GM21619 (cell line): ENCODE data around the gene NLN.
A peak's percentile ranks its signal among the peaks of the same experiment; 100 is the strongest.
"Not testable (repeated sequence)": the region's sequence is repeated elsewhere in the genome, so short reads cannot be mapped to it uniquely, and the experiment has no call there.

Source experiments
- ATAC-seq: cut with Tn5 transposase; IDR thresholded peaks from one replicate; pipeline ENCODE4 v1.9.1; 2021; ENCODE audit not compliant: unreplicated experiment

Gene NLN

DNA sequence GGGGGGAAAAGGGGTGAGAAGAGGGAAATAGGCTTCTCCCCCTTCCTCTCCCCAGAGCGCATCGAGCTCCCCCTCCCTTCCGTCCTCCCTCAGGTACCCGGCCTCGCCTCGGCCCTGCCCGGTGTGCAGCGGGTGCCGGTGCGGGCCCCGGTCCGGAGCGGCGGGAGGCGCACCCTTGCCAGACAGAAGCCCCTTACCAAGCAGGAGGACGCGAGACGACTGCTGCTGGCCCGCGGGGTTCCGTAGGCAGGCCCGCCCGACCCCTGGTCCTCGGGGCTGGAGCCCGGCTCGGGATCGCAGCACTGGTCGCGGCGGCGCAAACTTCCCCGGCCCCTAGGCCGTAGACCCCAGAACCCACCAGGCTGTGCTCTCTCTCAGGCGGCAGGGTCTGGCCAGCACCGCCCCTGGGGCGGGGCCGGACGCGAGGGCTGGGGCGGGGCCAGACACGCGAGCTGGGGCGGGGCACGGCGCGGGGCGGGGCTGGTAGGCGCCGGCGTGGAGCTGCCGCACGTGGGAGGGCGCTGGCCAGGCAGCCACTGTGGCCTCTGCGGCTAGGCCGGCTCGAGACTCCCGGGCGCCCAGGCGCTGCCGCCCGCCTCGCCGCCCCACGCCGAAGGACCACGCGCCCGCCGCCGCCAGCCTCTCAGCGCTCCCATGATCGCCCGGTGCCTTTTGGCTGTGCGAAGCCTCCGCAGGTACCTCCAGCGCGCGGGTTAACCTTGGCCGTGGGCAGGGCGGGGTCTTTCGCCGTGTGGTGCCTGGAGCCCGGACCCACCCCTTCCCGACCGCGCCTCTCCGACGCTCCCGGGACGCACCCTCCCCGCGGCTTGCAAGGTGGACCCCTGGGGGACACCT is at the start of gene NLN, which contains the start of gene SGTB:
Gene NLN (plus strand): TSS at position 486 of the 855 bp plus-strand sequence. CDS start 169 bp downstream, at position 655.
Gene SGTB (minus strand): TSS at position 390 of the 855 bp plus-strand sequence. CDS start 1,302 bp downstream, outside the sequence.
- ATAC-seq: peak; percentile 85

GRCh38 chr5:65672796-65673195 is 49.2 kb upstream of the NLN start:
- no peak for ATAC-seq

DNA sequence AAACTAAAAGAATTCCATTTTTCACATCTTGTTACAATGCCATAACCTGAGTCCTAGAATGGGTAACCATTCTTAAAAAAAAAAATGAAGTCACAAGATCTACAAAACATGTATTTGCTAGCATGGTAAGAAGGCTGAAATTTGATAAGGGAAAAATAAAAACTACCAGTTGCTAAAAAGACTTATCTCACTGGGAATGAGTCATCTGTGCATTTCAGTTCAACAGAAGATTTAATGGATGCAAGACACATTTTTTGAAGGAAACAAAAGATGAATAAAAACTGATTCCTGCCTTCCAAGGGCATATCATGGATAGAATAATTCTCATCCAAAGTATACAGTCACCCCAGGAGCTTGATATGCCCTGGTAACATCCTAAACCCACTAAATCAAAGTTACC is 47.3 kb upstream of the NLN start:
- no peak for ATAC-seq

GRCh38 chr5:65676056-65676455 is 45.9 kb upstream of the NLN start:
- ATAC-seq: not testable (repeated sequence)

DNA sequence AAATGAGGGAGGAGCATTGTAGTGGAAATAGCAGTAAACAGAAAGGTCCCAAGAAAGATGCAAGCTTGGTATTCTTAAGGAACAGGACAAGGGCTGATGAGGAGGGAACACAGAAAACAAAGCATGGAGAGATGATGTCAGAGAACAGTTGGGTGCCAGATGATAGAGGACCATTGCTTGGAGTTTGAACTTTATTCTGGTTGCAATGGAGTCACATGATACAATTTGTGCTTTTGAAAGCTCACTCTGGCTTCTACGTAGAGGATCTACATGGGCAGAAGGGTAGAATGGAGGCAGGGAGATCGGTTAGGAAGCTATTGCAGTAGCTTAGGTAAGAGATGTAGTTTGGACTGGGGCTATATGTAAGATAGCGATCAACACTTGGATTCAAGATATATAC is 39.9 kb upstream of the NLN start:
- no peak for ATAC-seq

DNA sequence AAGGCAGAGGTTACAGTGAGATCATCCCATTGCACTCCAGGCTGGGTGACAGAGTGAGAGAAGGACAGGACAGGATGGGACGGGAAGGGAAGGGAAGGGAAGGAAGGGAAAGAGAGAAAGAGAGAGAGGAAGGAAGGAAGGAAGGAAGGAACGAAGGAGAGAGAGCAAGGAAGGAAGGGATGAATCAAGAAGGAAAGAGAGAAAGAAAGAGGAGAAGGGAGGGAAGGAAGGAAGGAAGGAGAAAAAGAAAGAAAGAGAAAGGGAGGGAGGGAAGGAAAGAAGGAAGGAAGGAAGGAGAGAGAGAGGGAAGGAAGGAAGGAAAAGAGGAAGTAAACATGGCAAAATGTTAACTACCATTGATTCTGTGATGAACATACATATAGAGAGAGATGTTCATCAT is 28.9 kb upstream of the NLN start:
- no peak for ATAC-seq

- no peak for ATAC-seq
Measured at GRCh38 chr5:65695162-65695755, 26.7 kb upstream of the NLN start.

DNA sequence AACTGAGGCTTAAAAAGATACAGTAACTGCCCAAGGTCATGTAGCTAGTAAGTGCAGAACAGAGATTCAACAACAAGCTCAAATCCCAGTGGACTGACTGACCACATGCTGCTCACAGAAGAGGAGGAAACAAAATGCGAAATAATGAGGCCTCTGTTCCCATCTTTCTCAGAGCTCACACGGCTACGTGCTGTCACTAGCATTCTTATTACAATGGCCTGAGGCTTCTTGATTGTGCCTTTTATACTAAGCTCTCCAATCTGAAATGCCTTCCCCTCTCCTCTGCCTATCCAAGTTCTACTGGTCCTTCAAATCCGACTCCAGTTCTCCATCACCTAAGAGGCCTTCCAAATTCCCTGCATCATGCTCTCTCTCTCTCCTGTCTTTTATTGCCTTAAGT is 26.1 kb upstream of the NLN start:
- no peak for ATAC-seq

- ATAC-seq: no peak
Measured at GRCh38 chr5:65696892-65697291, 25.1 kb upstream of the NLN start.

- no peak for ATAC-seq
Measured at GRCh38 chr5:65699338-65699737, 22.7 kb upstream of the NLN start.

- no peak for ATAC-seq
Measured at GRCh38 chr5:65702036-65702435, 20.0 kb upstream of the NLN start.

DNA sequence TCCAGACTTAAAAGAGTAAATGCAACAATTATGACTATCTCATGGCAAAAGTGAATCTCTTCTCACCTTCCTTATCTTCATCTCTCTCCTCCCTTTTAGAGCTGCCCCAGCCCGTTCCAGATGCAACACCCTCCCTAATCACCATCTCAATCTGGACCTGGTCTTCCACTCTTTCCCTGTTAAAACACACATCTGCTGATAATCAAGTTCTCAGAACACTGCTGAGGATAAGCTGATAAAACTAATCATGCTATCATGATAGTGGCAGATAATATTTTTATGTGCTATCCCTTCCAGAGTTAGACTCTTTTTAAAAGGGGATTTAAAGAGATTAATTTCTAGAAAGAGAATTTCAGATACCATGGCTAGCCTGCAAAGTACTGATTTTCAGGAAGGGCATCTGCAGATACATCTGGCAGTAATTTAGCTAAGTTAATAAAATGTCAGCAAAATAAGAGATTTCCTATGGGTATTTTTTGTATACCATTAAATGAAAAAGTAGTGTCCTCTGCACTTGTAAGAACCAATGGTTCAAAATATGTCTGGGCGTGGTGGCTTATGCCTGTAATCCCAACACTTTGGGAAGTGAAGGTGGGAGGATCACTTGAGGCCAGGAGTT is 17.3 kb upstream of the NLN start:
- no peak for ATAC-seq

- ATAC-seq: no peak
Measured at GRCh38 chr5:65707663-65708062, 14.3 kb upstream of the NLN start.

DNA sequence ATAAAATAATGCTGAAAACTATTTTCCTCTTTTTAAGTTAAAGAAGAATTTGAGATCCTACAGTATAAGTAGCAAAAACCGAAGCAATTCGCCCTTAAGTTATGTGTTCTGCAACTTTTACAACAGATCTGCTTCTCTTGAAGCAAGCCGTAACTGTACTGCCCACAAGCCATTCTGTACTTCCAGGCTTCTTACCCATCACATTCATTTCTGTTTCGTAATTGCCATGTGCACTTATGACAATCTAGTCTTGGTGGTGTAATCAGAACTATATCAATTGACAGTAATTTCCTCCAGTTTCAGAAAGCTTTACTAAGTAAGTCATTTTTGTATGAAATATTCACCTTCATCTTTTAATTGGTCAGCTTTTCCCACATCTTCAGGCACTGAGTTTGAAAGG is 13.9 kb upstream of the NLN start:
- no peak for ATAC-seq

GRCh38 chr5:65718576-65719310 is 3.3 kb upstream of the NLN start:
- ATAC-seq: no peak

GRCh38 chr5:65721050-65721719 is 820 bp upstream of the NLN start:
- ATAC-seq: peak; percentile 16

DNA sequence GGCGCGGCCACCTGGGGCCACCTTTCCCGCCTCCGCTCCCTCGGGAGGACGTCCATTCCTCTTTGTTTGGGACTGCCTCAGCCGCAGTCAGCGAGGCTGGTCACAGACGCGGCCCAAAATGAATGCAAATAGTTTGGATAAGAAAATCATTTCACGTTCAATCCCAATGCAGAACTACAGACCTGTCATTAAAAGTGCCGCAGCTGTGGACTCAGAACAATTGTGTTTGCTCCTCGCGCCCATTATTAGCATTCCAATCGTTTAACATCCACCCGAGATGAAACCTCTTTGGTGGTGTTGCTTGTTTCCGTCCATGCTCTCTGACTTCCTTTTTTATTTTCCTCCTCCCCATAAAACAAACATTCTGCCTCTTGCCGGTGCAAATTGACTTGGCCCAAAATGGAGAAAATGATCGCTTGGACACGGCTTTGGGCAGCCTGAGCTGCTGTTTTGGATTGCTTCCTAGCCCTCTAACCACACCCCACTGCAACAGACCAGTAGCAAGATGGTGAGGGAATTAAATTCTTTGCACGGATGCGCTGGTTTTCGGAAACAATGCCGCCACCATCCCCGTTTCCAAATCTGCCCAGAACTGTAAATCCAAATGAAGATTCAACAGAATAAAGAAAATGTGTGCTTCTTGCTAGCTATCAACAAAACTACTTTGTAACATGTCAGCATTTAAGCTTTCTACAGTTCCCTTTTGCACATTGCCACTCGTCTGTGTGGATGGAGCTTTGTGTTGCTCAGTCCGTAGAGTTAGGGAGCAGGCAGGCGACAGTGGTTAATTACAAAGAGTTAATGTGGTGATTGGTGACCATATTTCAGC is 784 bp downstream of the NLN start:
- ATAC-seq: peak; percentile 5

GRCh38 chr5:65727491-65728156 is 5.6 kb downstream of the NLN start:
- ATAC-seq: no peak

DNA sequence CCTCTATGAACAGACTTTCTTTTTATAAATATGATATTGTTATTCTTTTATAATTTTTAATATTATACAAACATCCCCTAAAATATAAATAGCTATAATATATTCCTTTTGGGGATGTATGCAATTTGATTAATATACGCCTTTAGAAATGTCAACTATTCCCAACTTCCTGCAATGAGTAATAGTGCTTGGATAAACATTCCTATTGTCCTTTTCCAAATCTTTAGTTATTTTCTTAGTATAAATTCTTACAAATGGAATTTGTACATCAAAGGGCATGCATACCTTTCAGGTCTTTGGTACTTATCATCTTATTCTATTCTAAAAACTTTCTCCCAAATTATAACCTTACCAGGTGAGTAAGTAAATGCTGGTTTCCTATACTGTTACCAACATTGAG is 6.2 kb downstream of the NLN start:
- ATAC-seq: no peak
